ENCODE data around the gene MTFP1. TPM values are rescaled to one million over a fixed set of nuclear protein-coding genes. Genes with fewer than 3 reads are reported as not detected.
"Not testable (repeated sequence)": the region's sequence is repeated elsewhere in the genome, so short reads cannot be mapped to it uniquely, and the experiment has no call there.

Gene MTFP1
- total and polyA plus RNA-seq, 2 experiments from 2014 or later, result 54.6 to 64.1 TPM

DNA sequence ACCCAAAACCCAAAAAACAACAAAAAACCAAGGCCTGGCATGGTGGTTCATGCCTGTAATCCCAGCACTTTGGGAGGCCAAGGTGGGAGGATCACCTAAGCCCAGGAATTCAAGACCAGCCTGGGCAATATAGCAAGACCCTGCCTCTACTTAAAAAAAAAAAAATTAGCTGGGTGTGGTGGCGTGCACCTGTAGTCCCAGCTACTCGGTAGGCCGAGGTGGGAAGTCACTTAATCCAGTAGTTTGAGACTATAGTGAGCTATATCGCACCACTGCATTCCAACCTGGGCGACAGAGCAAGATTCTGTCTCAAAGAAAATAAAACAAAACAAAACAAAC, 22.8 kb upstream of the MTFP1 start:
- peaks cover 22% of the 10 kb centered on the region for H3K4me1 Mint-ChIP-seq
- H3K27me3 Mint-ChIP-seq (ENCODE audit: insufficient read depth, low read depth, poor library complexity), result peaks cover 20% of the 10 kb centered on the region
- not testable (repeated sequence) for H3K4me3 Mint-ChIP-seq; H3K79me2 ChIP-seq (replicated peaks; ENCODE audit: insufficient read depth); H3K36me3 Mint-ChIP-seq (ENCODE audit: low read depth); H2AFZ ChIP-seq; H3K9me2 ChIP-seq (ENCODE audit: insufficient read depth); H3K9me3 Mint-ChIP-seq; H3K36me3 ChIP-seq (ENCODE audit: insufficient read depth); H3K4me3 ChIP-seq; H4K20me1 ChIP-seq (replicated peaks; ENCODE audit: insufficient read depth); DNase-seq (ENCODE audit: low spot score); ATAC-seq; H3F3A ChIP-seq (replicated peaks; ENCODE audit: low read depth); H3K4me2 ChIP-seq
- Histone ChIP-seq H3K27ac (ENCODE audit: low read depth) (peak overlapping the region; percentile 84; the same call in 1 of the 2 replicates), H3K27me3 (ENCODE audit: insufficient read depth) (peaks cover 11% of the 10 kb centered on the region), H3K4me1 (ENCODE audit: insufficient read depth) (peaks cover 12% of the 10 kb centered on the region)
- H3K27ac Mint-ChIP-seq, result 0 out of 2 replicates have a peak overlapping the region, but pooled peaks have one; percentile 34

- Histone ChIP-seq H3K36me3 (ENCODE audit: insufficient read depth) (no peaks in the 10 kb centered on the region), H3K27me3 (ENCODE audit: insufficient read depth) (no peaks in the 10 kb centered on the region), H3K27ac (ENCODE audit: low read depth) (no peak overlapping the region), H3K4me2 (no peak overlapping the region), H2AFZ (no peak overlapping the region), H3K4me1 (ENCODE audit: insufficient read depth) (peaks cover 7% of the 10 kb centered on the region), H3K79me2 (replicated peaks; ENCODE audit: insufficient read depth) (no peaks in the 10 kb centered on the region), H3F3A (replicated peaks; ENCODE audit: low read depth) (peaks cover 4% of the 10 kb centered on the region; the same call in 1 of the 2 replicates), H4K20me1 (replicated peaks; ENCODE audit: insufficient read depth) (no peaks in the 10 kb centered on the region), H3K9me2 (ENCODE audit: insufficient read depth) (no peaks in the 10 kb centered on the region), H3K4me3 (no peak overlapping the region)
- Mint-ChIP-seq H3K4me3 (no peak overlapping the region), H3K36me3 (ENCODE audit: low read depth) (peaks cover 2% of the 10 kb centered on the region; the same call in 2 of the 3 replicates), H3K27ac (no peak overlapping the region), H3K4me1 (peaks cover 12% of the 10 kb centered on the region), H3K9me3 (no peaks in the 10 kb centered on the region), H3K27me3 (ENCODE audit: insufficient read depth, low read depth, poor library complexity) (peaks cover 14% of the 10 kb centered on the region)
- no peak for DNase-seq (ENCODE audit: low spot score)
- no peak for TF ChIP-seq STAT1 (IDR thresholded peaks at IDR 0.05; ENCODE audit: unreplicated experiment)
- no peak for TF ChIP-seq REST (IDR thresholded peaks at IDR 0.05; ENCODE audit: unreplicated experiment)
- TF ChIP-seq, protein P1, sequence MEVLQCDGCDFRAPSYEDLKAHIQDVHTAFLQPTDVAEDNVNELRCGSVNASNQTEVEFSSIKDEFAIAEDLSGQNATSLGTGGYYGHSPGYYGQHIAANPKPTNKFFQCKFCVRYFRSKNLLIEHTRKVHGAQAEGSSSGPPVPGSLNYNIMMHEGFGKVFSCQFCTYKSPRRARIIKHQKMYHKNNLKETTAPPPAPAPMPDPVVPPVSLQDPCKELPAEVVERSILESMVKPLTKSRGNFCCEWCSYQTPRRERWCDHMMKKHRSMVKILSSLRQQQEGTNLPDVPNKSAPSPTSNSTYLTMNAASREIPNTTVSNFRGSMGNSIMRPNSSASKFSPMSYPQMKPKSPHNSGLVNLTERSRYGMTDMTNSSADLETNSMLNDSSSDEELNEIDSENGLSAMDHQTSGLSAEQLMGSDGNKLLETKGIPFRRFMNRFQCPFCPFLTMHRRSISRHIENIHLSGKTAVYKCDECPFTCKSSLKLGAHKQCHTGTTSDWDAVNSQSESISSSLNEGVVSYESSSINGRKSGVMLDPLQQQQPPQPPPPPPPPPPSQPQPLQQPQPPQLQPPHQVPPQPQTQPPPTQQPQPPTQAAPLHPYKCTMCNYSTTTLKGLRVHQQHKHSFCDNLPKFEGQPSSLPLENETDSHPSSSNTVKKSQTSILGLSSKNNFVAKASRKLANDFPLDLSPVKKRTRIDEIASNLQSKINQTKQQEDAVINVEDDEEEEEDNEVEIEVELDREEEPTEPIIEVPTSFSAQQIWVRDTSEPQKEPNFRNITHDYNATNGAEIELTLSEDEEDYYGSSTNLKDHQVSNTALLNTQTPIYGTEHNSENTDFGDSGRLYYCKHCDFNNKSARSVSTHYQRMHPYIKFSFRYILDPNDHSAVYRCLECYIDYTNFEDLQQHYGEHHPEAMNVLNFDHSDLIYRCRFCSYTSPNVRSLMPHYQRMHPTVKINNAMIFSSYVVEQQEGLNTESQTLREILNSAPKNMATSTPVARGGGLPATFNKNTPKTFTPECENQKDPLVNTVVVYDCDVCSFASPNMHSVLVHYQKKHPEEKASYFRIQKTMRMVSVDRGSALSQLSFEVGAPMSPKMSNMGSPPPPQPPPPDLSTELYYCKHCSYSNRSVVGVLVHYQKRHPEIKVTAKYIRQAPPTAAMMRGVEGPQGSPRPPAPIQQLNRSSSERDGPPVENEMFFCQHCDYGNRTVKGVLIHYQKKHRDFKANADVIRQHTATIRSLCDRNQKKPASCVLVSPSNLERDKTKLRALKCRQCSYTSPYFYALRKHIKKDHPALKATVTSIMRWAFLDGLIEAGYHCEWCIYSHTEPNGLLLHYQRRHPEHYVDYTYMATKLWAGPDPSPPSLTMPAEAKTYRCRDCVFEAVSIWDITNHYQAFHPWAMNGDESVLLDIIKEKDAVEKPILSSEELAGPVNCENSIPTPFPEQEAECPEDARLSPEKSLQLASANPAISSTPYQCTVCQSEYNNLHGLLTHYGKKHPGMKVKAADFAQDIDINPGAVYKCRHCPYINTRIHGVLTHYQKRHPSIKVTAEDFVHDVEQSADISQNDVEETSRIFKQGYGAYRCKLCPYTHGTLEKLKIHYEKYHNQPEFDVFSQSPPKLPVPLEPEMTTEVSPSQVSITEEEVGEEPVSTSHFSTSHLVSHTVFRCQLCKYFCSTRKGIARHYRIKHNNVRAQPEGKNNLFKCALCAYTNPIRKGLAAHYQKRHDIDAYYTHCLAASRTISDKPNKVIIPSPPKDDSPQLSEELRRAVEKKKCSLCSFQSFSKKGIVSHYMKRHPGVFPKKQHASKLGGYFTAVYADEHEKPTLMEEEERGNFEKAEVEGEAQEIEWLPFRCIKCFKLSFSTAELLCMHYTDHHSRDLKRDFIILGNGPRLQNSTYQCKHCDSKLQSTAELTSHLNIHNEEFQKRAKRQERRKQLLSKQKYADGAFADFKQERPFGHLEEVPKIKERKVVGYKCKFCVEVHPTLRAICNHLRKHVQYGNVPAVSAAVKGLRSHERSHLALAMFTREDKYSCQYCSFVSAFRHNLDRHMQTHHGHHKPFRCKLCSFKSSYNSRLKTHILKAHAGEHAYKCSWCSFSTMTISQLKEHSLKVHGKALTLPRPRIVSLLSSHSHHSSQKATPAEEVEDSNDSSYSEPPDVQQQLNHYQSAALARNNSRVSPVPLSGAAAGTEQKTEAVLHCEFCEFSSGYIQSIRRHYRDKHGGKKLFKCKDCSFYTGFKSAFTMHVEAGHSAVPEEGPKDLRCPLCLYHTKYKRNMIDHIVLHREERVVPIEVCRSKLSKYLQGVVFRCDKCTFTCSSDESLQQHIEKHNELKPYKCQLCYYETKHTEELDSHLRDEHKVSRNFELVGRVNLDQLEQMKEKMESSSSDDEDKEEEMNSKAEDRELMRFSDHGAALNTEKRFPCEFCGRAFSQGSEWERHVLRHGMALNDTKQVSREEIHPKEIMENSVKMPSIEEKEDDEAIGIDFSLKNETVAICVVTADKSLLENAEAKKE (CRISPR knock-in tag; IDR thresholded peaks at IDR 0.05), result no peak
- no peak for ATAC-seq
These were observed 21.3 kb upstream of the MTFP1 start for GRCh38 chr22:30404307-30404706.

Measured in GM23338 (cell line).